GM12872 (cell line): ENCODE data around the gene KCNMB1.

Experiments
- TF ChIP-seq, protein P1 (sequence below): IDR thresholded peaks from 3 replicates; pipeline ENCODE4 v1.5.1; 2011; ENCODE audit warnings: low read depth, mild to moderate bottlenecking, low read length, moderate library complexity; ENCODE audit not compliant: insufficient read depth

The KCNMB1 gene

DNA sequence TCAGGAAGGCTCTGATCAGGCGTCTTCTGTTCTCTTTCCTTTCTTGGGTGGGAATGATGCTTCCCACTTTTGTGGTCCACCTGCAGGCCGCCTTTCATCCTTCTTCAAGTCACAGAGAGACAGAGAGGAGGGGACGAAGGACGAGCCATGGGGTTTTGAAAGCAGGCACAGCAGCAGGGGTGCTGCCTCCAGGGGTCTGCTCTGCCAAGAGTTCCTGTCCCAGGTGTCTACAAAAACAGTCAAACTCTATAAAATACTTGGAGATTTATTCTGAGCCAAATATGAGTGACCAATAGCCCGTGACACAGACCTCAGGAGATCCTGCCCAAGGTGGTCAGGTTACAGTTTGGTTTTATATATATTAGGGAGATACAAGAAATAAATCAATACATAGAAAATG is 57.1 kb downstream of the KCNMB1 start:
- TF ChIP-seq, protein P1, sequence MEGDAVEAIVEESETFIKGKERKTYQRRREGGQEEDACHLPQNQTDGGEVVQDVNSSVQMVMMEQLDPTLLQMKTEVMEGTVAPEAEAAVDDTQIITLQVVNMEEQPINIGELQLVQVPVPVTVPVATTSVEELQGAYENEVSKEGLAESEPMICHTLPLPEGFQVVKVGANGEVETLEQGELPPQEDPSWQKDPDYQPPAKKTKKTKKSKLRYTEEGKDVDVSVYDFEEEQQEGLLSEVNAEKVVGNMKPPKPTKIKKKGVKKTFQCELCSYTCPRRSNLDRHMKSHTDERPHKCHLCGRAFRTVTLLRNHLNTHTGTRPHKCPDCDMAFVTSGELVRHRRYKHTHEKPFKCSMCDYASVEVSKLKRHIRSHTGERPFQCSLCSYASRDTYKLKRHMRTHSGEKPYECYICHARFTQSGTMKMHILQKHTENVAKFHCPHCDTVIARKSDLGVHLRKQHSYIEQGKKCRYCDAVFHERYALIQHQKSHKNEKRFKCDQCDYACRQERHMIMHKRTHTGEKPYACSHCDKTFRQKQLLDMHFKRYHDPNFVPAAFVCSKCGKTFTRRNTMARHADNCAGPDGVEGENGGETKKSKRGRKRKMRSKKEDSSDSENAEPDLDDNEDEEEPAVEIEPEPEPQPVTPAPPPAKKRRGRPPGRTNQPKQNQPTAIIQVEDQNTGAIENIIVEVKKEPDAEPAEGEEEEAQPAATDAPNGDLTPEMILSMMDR: no peak

DNA sequence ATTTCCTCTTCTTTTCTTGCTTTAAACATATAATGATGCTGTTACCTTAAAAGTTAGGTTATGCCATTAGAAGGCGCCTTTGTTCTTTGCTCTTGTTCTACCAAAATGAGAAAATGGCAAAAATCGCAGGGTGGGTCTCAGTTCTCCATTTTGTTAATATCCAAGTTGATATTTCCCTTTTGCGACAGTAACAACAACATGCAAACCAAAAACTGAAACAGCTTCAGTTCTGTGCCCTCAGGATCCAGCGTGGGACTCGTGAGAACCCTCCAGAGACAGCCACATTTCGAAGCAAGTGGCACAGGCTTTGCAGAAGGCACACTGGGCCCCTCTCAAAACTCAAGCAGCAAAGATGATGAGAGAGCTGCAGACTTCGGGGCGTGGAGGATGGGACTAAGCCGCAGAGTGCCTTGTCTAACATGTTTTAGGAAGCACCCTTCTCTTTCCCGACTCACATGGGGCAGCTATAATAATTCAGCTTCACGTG is 58.6 kb downstream of the KCNMB1 start:
- TF ChIP-seq, protein P1: no peak

DNA sequence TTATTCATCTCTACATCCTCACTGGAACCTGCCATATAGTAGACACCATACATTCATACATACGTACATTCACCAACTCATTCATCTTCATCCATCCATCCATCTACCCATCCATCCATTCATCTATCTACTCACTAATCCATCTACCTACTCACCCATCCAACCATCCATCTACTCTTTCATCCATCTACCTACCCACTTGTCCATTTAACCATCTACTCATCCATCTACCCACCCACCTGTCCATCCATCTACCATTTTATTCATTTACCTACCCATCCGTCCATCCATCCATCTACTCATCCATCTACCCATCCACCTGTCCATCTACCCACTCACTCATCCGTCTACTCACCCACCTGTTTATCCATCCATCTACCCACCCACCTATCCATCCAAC is 59.6 kb downstream of the KCNMB1 start:
- TF ChIP-seq, protein P1: no peak

DNA sequence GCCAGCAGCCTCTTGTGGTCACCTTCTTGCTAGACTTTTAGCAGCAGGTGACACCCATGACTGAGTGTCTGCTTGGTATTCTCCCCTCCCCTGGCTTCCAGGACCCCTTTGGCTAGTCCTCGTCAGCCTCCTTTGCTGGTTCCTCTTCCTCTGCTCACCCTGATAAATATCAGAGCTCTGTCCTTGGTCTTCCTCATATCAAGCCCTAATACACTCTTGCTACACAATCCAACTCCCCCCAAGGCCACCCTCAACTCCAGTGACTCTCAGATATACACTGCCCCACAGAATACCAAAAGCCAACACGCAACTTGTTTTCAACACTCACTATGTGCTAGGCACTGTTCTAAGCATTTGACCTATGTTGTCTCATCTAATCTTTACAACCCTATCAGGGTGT is 61.3 kb downstream of the KCNMB1 start:
- TF ChIP-seq, protein P1: no peak

DNA sequence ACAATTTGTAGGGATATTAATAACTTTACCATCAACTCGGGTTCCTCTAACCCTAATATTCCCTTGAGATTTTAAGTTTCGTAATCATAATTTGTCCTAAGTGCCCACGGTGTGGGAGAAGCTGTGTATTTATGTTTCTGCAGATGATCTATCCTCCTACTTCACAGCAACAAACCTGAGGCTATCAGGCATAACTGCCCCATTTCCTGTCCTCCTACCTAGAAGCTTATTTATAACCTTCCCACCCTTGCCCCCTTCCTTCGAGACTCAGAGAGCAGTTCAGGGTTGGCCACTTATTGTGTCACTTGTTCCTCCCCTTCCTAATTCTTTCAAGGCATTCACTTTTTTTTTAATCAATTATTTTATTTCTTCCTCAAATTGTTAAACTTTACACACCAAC is 62.0 kb downstream of the KCNMB1 start:
- TF ChIP-seq, protein P1: no peak
